Stimulated activated CD8-positive, alpha-beta memory T cell treated with anti-CD3 and anti-CD28 coated beads, Interleukin-7, amount 100 ng/mL, for 24 hours (primary cell): ENCODE measurements around the gene TXNRD1.
"Not testable (repeated sequence)": the region's sequence is repeated elsewhere in the genome, so short reads cannot be mapped to it uniquely, and the experiment has no call there.

Experiments used
- DNase-seq: peaks from one replicate; pipeline ENCODE4 v3.0.0-alpha.2; 2020; ENCODE audit warnings: low read depth

The TXNRD1 gene

DNA sequence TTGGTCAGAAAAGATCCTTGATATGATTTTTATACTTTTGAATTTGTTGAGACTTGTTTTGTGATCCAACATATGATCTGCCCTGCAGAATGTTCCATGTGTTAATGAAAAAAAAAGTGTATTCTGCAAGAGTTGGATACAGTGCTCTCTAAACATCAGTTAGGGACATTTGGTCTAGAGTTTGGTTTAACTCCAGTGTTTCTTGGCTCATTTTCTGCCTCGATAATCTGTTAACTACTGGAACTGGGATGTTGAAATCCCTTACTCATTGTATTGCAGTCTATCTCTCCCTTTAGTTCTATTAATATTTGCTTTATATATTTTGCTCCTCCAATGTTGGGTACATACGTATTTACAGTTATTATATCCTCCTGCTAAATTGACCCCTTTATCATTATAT, 18.3 kb upstream of the TXNRD1 start:
- no peak for DNase-seq

DNA sequence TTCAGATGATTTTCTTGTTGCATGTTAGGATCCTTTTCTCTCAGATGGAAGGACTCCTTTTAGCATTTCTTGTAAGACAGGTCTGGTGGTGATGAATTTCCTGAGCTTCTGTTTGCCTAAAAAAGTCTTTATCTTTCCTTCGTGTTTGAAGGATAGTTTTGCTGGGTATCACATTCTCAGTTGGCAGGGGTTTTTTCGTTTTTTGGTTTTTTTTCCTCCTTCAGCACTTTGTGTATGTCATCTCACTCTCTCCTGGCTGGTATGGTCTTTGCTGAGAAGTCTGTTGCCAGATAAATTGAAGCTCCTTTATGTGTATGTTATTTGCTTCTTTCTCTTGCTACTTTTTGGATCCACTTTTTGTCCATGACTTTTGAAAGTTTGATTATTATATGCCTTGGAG, 15.6 kb upstream of the TXNRD1 start:
- DNase-seq, result no peak

DNA sequence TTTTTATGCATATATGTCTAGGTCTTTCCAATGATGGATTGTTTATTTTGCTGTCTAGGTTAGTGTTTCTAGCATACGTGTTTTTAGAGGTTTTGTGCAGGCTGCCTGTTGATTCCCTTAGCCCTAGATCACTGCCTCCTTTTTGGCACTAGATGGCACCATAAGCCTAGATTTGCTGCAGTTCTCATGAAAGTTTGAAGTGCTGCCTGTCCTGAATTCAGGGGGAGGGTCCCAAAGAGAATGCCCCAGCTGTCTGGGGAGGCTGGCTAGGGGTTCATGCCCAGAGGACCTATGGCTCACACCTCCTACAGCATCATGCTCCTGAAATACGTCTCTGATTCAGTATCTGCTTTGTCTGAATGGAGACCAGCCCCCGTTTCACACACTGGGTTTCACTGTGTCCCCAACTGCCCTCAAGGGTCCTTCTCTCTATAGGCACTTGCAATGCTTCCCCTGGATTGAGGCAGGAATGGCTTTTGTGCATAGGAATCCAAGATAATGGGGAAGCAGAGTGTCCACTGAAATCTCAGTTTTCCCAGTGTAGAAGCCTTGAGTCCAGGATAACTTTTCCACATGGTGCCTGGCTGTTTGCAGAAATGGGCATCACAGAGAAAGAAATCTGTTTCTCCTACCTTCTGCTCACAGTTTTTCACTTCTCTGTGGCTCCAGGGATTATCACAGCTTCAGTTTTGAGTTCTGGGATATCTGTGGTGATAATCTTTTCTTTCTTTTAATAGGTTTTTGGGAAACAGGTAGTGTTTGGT, 14.2 kb upstream of the TXNRD1 start:
- DNase-seq, result no peak

DNA sequence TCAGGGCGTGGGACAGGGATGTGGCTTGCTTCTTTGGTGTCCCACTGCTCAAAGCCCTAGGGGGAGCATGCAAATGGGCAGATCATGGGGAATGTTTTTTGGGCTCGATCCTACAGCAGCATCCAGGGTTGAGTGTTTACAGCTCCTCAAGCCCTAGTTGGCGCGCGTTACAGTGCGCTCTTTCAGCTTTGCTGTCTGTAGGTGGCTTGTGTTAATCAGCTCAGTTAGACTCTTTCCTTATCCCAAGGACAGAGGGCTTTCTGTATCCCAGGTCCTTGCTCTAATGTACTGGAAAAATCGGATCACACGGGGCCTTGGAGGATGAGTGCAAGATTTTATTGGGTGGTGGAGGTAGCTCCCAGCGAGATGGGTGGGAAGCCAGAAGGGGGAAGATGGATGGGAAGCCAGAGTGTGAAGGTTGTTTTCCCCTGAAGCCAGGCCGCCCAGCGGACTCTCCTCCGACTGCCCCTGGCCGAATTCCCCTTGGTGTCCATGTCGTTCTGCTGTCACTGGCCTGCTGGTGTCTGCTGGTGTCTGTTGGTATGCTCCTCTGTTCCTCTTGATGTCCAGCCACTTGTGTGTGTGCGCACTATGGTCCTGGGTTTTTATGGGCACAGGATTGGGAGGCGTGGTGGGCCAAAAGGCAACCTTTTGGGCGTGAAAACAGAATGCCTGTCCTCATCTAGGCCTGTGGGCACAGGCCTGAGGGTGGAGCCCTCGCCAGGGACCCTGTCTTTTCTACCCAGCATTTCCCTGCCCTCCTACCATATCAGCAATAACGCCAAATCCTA, 10.7 kb upstream of the TXNRD1 start:
- no peak for DNase-seq

DNA sequence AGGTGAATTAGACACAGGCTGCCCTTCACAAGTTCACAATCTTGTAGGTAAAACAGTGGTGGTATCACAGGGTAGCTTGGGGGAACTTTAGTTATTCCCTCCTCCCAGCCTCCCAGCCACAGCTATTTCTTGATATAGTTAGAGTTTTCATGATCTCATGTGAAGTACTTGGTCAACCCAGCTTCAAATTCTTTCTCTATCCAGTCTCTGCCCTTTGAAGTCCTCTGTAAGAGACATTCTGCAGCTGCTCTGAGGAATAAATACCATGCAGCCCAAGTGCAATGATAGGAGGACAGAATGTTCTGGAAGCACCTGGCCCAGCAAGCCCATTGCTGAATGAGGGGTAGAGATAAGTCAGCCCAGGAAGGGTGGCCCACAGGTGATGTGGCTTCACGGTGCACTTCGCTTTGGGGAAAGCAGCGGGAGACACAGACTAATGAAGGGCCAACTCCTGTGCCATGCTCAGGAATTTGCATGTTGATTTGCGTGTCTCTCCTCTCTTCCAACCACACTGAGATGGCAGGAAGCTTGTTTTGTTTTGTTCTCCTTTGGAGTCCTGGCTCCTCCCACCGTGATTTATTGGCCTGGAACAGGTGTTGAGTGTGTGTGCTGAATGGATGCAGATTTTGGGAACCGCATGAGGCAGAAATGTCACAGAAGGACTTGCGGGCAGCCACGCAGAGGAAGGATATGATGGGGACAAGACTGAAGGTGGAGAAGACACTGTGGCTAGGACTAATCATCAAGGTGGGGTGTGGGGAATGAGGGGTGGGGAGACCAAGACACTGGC, 8.0 kb upstream of the TXNRD1 start:
- no peak for DNase-seq

DNA sequence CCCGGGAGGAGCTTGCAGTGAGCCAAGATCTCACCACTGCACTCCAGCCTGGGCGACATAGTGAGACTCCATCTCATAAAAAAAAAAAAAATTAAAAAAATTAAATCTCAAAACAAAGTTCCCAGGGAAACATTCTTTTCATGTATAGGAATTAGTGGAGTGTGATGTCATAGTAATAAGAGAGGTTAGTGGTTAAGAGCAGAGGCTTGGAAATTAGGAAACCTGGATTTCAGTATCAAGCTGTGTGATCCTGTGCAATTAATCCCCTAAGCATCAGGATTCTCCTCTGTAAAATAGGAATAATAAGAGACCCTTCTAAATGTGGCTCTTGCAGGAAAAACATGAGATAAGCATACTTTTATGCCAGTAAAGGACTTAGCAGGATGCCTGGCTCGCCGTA, 3.1 kb upstream of the TXNRD1 start:
- DNase-seq, result no peak

DNA sequence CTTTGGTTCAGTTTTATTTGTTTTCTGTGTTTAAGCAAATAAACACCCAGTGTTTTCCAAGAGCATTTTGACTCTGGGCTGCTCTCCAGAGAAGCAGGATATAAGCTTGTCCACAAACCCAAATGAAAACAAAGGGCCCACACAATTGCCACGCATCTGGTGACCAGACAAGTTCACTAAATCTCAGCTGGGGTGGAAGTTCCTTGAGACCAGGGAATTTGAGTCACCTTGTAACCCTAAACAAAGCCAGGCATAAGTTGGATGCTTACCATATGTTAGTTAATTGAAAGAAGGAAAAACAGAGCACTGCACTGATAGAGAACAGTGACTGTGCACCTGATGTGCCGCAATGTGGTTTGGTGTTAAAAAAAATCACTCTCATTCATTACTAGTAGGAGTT, 1.6 kb upstream of the TXNRD1 start:
- no peak for DNase-seq

DNA sequence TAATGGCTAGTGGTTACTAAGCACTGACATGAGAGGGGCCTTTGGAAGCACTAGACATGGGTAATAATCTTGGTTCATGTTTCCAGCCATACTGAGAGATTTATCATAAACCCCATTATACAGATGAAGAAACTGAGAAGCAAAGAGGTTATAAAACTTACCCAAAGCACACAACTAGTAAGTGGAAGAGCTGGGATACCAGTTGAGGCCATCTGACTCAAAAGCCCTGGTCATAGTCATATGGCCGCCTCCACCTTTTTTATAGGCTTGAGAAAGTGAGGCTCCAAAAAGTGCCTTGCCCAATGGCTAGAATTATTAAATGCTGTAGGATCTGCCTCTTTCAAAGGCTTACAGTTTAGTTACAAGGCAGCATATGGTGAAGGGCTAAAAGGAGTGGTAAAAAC, 944 bp downstream of the TXNRD1 start:
- no peak for DNase-seq

DNA sequence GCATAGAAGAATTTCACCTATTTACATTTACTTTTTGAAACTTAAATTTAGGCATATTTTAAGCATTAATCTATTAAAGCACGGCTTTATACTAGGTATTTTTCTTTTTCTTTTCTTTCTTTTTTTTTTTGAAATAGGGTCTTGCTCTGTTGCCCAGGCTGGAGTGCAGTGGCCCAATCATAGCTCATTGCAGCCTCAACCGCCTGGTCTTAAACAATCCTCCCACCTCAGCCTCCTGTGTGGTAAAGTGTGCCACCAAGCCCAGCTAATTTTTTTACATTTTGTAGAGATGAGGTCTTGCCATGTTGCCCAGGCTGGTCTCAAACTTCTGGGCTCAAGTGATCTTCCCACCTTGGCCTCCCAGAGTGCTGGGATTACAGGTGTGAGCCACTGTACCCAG, 2.9 kb downstream of the TXNRD1 start:
- DNase-seq, result not testable (repeated sequence)

DNA sequence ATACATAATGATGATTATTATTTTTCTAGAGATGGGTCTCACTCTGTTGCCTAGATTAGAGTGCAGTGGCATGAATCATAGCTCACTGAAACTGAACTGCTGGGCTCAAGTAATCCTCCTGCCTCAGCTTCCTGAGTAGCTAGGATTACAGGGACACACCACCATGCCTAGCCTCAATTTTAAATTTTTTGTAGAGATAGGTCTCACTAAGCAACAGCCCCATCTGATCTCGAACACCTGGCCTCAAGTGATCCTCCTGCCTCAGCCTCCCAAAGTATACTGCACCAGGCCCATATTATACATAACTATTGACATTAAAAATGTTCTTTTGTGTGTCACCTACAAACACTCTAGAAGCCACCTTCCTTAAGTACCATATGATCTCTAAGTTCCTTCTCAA, 3.4 kb downstream of the TXNRD1 start:
- no peak for DNase-seq

DNA sequence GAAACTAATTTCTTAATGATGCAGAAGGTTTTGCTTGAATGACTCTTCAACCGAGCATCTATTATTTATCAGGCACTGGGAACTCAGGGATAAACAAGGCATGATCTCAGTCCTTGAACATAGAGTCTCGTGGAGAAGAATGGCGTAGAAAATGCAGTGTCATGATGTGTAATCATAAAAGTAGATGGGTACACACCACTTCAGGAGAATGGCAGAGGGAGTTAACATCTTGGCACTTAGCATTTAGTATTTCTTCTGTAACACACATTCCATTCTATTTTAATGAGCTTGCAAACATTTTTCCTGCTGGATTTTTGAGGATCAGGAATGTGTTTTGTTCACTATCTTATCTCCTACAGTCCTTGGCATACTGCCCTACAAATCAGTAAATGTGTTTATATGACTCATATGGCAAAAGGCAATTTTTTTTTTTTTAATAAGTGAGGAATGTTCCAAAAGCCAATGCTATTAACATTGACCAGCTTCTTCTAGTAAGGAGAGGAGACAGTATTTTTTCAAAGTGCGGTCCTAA, 3.8 kb downstream of the TXNRD1 start:
- DNase-seq, result no peak

DNA sequence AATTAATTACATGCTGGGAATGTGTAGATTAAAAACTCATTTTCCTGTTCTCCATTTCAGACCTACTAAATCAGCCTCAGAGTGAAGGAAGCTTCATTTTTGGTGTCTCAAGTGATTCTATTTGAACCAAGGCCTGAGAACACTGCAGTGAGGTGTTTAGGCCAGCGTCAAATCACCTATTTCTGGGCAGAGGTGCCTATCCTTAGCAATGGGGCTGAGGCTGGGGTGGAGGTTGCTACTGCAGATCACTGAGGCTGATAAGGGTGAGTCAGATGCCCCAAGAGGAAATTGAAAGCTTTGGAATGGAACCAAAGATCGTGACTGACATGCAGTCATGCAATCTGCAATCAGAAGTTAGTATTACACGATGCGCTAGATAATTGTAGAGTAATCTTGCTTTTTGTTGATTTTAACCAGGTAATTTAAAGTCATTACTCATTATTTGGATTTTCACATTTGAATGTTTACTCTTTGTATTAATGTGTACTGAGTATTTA, 4.4 kb downstream of the TXNRD1 start:
- DNase-seq, result peak; percentile 31

DNA sequence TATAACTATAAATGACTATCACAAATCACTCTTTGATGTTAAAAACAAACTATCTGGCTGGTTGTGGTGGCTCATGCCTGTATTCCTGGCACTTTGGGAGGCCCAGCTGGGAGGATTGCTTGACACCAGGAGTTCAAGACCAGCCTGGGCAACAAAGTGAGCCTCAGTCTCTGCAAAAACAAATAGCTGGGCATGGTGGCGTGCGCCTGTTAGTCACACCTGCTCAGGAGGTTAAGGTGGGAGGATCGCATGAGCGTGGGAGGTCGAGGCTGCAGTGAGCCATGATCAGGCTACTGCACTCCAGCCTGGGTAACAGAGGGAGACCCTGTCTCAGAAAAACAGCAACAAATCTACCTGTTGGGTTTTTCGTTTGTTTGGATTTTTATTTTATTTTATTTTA, 5.4 kb downstream of the TXNRD1 start:
- no peak for DNase-seq

DNA sequence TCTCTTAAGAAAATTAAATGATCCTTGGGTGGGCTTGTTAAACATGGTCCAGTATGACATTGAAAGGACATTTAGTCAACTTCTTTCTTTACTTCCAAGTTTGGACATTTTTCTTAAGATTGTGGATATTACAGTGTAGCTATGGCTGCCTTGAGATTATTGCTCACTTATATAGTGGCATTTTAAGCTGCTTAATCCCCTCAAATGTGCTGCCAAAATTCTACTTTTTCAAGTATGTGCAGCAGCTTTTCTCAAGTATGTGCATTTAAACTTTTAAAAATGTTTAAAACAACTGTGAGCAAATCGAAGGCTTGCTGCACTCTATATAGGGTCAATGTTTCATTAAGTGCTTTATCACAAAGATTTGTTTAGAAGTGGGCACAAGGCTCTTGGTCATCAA, 7.4 kb downstream of the TXNRD1 start:
- no peak for DNase-seq

DNA sequence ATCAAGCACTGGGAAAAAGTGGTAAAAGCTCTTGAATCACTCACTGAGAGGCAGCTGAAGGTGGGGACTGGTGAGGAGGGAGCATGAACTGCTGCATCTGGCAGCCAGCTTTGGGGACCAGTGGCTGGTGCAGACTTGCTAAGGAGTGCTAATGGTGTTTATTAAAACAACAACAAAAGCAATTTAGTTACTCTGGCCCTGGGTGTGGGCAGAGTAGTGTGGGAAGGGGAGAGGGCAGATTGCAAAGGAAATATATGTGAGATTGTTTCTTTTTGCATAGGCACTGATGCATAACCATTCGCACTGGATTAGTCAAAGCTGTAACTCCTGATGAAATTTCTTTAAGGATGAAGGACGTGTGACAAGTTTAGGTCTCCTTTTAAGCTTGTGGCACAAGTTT, 8.1 kb downstream of the TXNRD1 start:
- DNase-seq, result no peak

DNA sequence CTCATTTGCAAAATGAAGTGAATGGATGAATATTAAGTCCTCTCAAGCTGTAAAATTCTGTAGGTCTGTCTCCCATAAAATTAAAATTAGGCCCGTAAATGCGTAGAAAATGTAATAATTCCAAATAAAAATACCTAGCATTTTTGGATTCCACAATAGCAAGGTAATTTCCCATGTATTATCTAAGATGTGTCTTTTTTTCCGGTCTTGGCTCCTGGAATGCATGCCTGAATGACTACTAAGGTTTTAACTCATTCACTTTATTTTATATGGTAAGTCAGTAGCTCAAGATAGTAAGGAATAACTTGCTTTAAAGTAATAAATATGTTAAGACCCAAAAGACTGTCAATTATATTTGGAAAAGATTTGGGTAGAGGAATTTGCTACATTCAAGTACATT, 11.1 kb downstream of the TXNRD1 start:
- DNase-seq, result no peak

DNA sequence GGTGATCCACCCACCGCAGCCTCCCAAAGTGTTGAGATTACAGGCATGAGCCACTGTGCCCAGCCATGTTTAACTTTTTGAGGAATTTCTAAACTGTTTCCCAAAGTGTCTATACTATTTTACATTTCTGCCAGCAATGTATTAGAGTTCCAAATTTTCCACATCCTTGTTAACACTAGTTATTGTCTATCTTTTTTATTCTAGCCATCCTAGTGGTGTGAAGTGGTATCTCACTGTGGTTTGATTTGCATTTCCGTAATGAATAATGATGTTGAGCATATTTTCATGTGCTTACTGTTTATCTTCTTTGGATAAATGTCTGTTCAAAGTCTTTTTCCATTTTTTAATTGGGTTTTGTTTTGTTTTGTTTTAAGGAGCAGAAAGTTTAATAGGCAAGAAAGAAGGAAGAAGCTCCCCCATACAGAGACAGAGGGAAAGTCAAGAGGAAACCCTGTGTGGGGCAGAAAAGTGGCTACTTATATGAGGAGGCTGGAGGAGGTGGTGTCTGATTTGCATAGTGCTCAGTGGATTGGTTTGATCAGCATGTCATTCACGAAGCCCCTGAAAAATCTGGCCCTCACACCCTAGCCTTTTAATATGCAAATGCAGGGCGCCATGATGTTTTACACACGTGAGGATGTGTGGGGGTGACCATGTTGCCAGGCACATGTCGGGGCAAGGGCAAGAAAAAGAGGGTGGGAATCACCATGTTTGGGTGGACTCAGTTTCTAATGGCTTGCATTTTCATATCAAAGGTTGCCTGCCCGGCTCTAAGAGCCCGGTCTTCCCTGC, 14.9 kb downstream of the TXNRD1 start:
- no peak for DNase-seq

DNA sequence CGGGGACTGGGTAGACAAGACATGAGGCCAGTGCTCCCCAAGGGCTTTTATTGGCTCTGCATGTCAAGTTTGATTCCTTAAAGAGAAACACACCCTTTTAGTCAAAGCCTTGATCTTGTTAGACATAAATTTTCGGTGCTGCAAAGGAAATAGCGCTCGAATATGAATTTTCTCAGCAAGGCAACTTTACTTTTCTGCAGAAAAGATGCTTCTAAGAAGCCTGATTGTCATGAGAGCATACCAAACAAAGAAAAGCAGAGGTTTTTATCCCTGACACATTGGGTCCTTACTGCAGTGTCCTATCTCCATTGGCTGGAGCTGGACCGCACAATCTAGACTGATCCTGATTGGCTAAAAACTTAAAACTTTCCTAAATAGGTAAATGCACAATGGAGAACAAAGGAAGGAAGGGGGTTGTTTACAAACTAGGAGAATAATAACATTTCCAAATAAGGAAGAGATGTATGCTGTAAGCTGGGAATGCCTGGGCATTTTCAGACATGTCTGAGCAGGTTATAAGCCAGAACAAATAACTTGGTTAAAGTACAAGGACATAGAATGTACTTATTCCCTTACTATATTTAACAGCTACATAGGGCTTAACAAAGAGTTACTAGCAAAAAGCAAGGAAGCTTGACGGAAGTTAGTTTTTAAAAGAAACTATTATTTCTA, 17.2 kb downstream of the TXNRD1 start:
- DNase-seq, result no peak

DNA sequence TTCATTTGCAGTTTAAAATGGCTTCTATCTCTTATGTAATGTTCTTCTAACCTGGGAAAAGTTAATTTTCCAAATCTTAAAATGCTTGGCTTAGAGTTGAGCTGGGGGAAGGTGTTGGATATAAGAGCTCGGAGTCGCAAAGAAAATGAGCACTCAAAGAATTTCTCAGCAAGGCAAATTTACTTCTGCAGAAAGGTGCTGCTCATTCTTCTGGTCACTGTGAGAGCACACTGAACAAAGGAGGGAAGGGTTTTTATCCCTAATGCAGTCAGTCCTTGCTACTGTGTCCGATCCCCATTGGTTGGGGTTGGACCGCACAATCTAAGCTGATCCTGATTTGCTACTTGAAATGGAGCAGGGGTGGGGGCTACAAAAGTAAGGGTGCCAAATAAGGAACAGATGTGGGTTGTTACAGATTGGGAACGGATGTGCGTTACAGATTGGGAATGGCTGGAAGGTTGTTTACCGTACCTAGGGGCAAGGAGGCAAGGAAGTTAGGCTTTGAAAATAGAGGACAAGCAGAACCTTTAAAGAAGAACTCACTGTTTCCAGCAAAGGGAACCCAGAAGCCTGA, 19.4 kb downstream of the TXNRD1 start:
- no peak for DNase-seq

DNA sequence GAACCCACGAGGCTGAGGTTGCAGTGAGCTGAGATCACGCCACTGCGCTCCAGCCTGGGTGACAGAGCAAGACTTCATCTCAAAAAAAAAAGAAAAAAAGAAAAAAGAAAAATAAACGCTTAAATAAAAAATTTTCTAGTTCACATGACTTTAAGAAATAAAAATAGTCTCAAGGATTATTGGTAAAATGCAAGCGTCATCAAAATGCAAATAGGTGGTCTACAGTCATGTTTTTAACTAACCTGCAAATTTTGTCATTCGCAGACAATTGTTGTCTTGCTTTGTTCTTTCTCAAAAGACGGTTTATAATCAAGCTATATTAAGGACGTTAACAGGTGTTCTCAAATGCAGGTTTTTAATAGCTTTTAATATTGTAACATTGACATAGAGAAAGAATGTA, 22.4 kb downstream of the TXNRD1 start:
- DNase-seq, result no peak
